NCI-H526 (cell line): ENCODE measurements around the gene ELF2.
"Not testable (repeated sequence)": the region's sequence is repeated elsewhere in the genome, so short reads cannot be mapped to it uniquely, and the experiment has no call there.

ENCODE experiments used
- DNase-seq, 2 experiments: peaks; one replicate each; lab custom pipeline; 2025; lab: John Stamatoyannopoulos, UW

Gene ELF2

DNA sequence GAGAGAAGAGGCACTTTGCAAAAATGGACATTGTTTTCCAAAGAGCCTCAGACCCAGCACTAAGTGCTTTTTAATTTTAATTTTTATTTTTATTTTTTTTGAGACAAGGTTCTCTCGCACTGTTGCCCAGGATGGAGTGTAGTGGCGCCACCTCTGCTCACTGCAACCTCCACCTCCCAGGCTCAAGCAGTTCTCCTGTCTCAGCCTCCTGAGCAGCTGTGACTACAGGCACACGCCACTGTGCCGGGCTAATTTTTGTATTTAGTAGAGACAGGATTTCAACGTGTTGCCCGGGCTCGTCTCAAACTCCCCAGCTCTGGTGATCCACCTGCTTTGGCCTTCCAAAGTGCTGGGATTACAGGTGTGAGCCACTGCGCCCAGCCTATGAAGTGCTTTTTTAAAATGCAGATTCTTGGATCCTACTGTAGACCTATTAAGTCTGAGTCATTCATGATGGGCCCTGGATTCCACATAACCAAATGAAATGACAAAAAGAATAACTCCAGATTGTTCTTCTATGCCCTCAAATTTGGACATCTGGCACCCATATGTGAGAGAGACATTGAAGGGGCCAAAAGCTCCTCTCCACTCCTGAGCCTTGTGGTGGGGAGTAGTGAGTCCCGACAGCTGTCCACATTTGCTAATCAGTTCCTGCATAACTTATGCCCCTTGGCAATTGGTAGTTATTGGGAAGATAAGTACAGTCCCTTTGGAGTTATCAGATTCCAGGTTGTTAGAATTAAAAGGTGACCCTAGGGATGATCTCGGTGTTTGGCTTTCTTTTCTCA, 157.9 kb downstream of the ELF2 start:
- no peak for DNase-seq

GRCh38 chr4:139018501-139018900, 158.5 kb downstream of the ELF2 start:
- no peak for DNase-seq

- DNase-seq: no peak
Measured at GRCh38 chr4:139017861-139018260, 159.2 kb downstream of the ELF2 start.

- DNase-seq: peak in 1 of 2 experiments; percentile 77
Measured at GRCh38 chr4:139015948-139016471, 161.0 kb downstream of the ELF2 start.

DNA sequence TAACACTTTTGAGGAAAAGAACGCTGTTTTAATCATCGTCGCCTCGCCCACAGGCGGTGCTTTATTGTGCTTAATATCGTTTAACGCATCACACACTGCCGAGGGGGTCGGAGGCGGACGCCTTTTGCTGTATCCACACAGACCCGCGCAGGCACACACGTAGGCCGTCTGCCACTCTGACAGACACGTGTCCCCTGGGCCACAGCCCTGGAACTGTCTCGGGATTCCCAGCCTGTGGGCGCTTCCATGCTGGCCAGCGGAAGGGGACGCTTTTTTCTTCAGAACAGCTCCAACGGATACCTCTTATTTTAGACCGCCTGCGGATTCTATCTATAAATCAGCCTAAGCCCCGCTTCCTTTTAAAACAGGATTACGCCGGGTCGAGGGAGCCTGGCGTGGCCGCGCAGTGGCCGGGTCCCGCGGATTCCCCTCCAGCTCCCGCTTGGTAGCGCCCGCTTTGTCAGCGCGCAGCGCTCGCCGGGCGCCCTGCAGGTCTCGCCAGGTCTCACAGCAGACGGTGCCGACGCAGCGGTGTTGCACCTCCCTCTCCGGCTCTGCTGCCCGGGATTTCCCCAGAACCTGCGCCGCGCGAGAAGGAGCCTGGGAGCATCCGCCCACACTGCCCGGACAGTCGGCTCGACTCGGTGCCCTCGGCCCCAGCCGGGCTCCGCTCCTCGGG, 161.6 kb downstream of the ELF2 start, which contains the start of gene NOCT:
Gene NOCT (plus strand): TSS at position 513 of the 679 bp plus-strand sequence. CDS start 201 bp downstream, outside the sequence.
- DNase-seq: peak; percentile 86 to 95

- DNase-seq: no peak
Measured at GRCh38 chr4:139014371-139015268, 162.4 kb downstream of the ELF2 start.

GRCh38 chr4:139011225-139011950, 165.6 kb downstream of the ELF2 start:
- no peak for DNase-seq

GRCh38 chr4:139009702-139010101, 167.3 kb downstream of the ELF2 start:
- no peak for DNase-seq

- DNase-seq: not testable (repeated sequence)
Measured at GRCh38 chr4:139008278-139008677, 168.7 kb downstream of the ELF2 start.

DNA sequence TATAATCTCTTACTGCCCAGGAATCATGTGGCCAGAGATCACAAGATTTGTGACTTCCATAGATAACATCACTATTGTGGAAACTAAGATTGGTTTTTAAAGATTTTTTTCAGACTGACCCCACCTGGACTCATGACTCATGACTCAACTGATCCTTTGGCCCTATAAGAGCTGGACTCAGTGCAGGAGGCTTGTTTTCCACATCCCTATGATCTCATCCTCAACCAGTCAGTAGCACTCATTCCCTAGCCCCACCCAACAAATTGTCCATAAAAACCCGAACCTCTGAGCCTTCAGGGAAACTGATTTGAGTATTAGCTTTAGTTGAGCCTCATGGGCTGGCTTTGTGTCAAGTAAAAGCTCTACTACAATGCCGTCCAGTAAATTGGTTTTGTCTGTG, 169.4 kb downstream of the ELF2 start:
- no peak for DNase-seq
